Keratinocyte (primary cell): ENCODE results near the gene CACNB2. TPM values are rescaled to one million over a fixed set of nuclear protein-coding genes. Genes with fewer than 3 reads are reported as not detected.

Source experiments
- DNase-seq: peaks from one replicate; pipeline ENCODE4 v3.0.0-alpha.2; 2011; ENCODE audit warnings: low read depth, missing footprints, low spot score
- FAIRE-seq: peaks from 2 replicates; lab custom pipeline; 2011; peaks lifted over from hg19 to GRCh38; lab: Jason Lieb, UNC
- H2AFZ ChIP-seq: 2 replicates; pipeline ENCODE4 v1.6.0; 2012; ENCODE audit warnings: low read length, control low read depth, inconsistent platforms; ENCODE audit not compliant: control insufficient read depth
- H3K27ac ChIP-seq: 2 replicates; pipeline ENCODE4 v1.5.1; 2011; ENCODE audit warnings: low read length; ENCODE audit not compliant: control insufficient read depth, insufficient read depth
- H3K27me3 ChIP-seq: 3 replicates; pipeline ENCODE4 v1.6.0; 2011; ENCODE audit warnings: low read length; ENCODE audit not compliant: control insufficient read depth, insufficient read depth; ENCODE audit errors: extremely low read depth
- H3K36me3 ChIP-seq, 2 experiments: 2 replicates in 1 of 2; 3 replicates in 1 of 2; pipeline ENCODE4 v1.5.1; 2011; ENCODE audit warnings: low read length in 2 of 2, mild to moderate bottlenecking in 1 of 2; ENCODE audit not compliant: control insufficient read depth in 2 of 2, insufficient read depth in 2 of 2; ENCODE audit errors: extremely low read depth in 1 of 2
- H3K4me1 ChIP-seq: 3 replicates; pipeline ENCODE4 v1.5.1; 2011; ENCODE audit warnings: low read length; ENCODE audit not compliant: control insufficient read depth, insufficient read depth; ENCODE audit errors: extremely low read depth
- H3K4me2 ChIP-seq: 3 replicates; pipeline ENCODE4 v1.6.0; 2011; ENCODE audit warnings: low read depth, low read length; ENCODE audit not compliant: control insufficient read depth, insufficient read depth; ENCODE audit errors: extremely low read depth
- H3K4me3 ChIP-seq, 3 experiments: fragments of 200-600 bp in 1 of 3; sonication (generic) in 1 of 3; 2 replicates in 2 of 3; 3 replicates in 1 of 3; pipeline ENCODE4 v1.5.1; 2011 to 2016; ENCODE audit warnings: low read length in 3 of 3, mild to moderate bottlenecking in 3 of 3, control low read depth in 2 of 3, inconsistent platforms in 1 of 3, low read depth in 1 of 3, mixed read lengths in 1 of 3, mixed run types in 1 of 3, moderate library complexity in 1 of 3; ENCODE audit not compliant: control insufficient read depth in 2 of 3, insufficient read depth in 2 of 3; ENCODE audit errors: extremely low read depth in 1 of 3
- H3K79me2 ChIP-seq: 2 replicates; pipeline ENCODE4 v1.6.0; 2012; ENCODE audit warnings: low read length; ENCODE audit not compliant: control insufficient read depth, insufficient read depth
- H3K9ac ChIP-seq: 3 replicates; pipeline ENCODE4 v1.6.0; 2011; ENCODE audit warnings: low read length; ENCODE audit not compliant: control insufficient read depth, insufficient read depth; ENCODE audit errors: extremely low read depth
- H3K9me1 ChIP-seq: 3 replicates; pipeline ENCODE4 v1.6.0; 2011; ENCODE audit warnings: low read length; ENCODE audit not compliant: control insufficient read depth, insufficient read depth; ENCODE audit errors: extremely low read depth
- H3K9me3 ChIP-seq: 2 replicates; pipeline ENCODE4 v1.5.1; 2012; ENCODE audit warnings: low read depth, low read length; ENCODE audit not compliant: control insufficient read depth
- H4K20me1 ChIP-seq: 3 replicates; pipeline ENCODE4 v1.6.0; 2011; ENCODE audit warnings: low read length; ENCODE audit not compliant: control insufficient read depth, insufficient read depth; ENCODE audit errors: extremely low read depth
- CTCF ChIP-seq, 3 experiments: IDR thresholded peaks in 1 of 3; conservative IDR thresholded peaks in 1 of 3; optimal IDR thresholded peaks in 1 of 3; 2 replicates in 2 of 3; 3 replicates in 1 of 3; pipeline versions ENCODE3 to v1.5.1; 2011; ENCODE audit warnings: low read length in 3 of 3, mild to moderate bottlenecking in 3 of 3, moderate library complexity in 2 of 3, control low read depth in 1 of 3, inconsistent platforms in 1 of 3; ENCODE audit not compliant: insufficient read depth in 2 of 3; ENCODE audit errors: extremely low read depth in 1 of 3
- EZH2 ChIP-seq: IDR thresholded peaks from one replicate; pipeline ENCODE4 v1.6.1; 2012; ENCODE audit warnings: inconsistent platforms, mild to moderate bottlenecking, low read length, moderate library complexity
- dilution Hi-C: fragments of 300-500 bp; cut with MboI; formaldehyde crosslinking; loops from one replicate; pipeline ENCODE4 v1.7.0; 2020; ENCODE audit warnings: low sequenced_read_pairs; ENCODE audit not compliant: extremely low pct_ligation_motif_present
- polyA plus RNA-seq, 5 experiments: library from polyadenylated mRNA; depleted of rRNA in 3 of 5; stranded (reverse) in 3 of 5; stranded (forward) in 1 of 5; unstranded in 1 of 5; fragments of >200 nt; gene quantifications; 1 replicate in 1 of 5; 2 replicates in 3 of 5; 3 replicates in 1 of 5; pipeline versions ENCODE4 v1.2.1 to v1.2.3, GENCODE V29; 2011 to 2012; ENCODE audit warnings: missing spikeins in 2 of 5, low read depth in 1 of 5, low replicate concordance in 1 of 5

CACNB2 gene
- polyA plus RNA-seq, 1 donor (not counting 4 experiments of a cell fraction or from before 2014, with no cell fraction given) = 0.03 TPM

- Histone ChIP-seq H3K79me2 (no peaks in the 10 kb centered on the region), H3K9me1 (no peaks in the 10 kb centered on the region)
Observed at GRCh38 chr10:18401416-18402195, 261.4 kb downstream of the CACNB2 start.

GRCh38 chr10:18402853-18403252 lies 262.6 kb downstream of the CACNB2 start:
- TF ChIP-seq EZH2 = no peak
- TF ChIP-seq CTCF (optimal IDR thresholded peaks at IDR 0.05 in 1 of 3, IDR thresholded peaks at IDR 0.05 in 1 of 3, conservative IDR thresholded peaks at IDR 0.05 in 1 of 3; ENCODE audit: extremely low read depth in 1 of 3, insufficient read depth in 2 of 3, low read length in 3 of 3) = no peak
- no peaks in the 10 kb centered on the region for H3K4me1 ChIP-seq
- no peak overlapping the region for H2AFZ ChIP-seq
- H3K27ac ChIP-seq = no peak overlapping the region
- DNase-seq = no peak
- dilution Hi-C loops = no loop called here
- no peaks in the 10 kb centered on the region for H3K36me3 ChIP-seq
- H3K79me2 ChIP-seq = no peaks in the 10 kb centered on the region
- FAIRE-seq = no peak
- no peaks in the 10 kb centered on the region for H3K9me3 ChIP-seq
- no peaks in the 10 kb centered on the region for H4K20me1 ChIP-seq
- H3K4me2 ChIP-seq = no peak overlapping the region
- no peaks in the 10 kb centered on the region for H3K9me1 ChIP-seq
- no peak overlapping the region for H3K4me3 ChIP-seq
- no peak overlapping the region for H3K9ac ChIP-seq
- peaks cover 7% of the 10 kb centered on the region for H3K27me3 ChIP-seq

More at GRCh38 chr10:18401416-18402195, 261.4 kb downstream of the CACNB2 start:
- Histone ChIP-seq H3K36me3 (no peaks in the 10 kb centered on the region), H3K4me1 (no peaks in the 10 kb centered on the region), H3K4me3 (no peak overlapping the region), H3K9ac (no peak overlapping the region), H3K9me3 (no peaks in the 10 kb centered on the region), H3K4me2 (no peak overlapping the region), H3K27ac (no peak overlapping the region), H3K27me3 (peaks cover 7% of the 10 kb centered on the region), H2AFZ (no peak overlapping the region), H4K20me1 (no peaks in the 10 kb centered on the region)
- no peak for TF ChIP-seq CTCF (optimal IDR thresholded peaks at IDR 0.05 in 1 of 3, IDR thresholded peaks at IDR 0.05 in 1 of 3, conservative IDR thresholded peaks at IDR 0.05 in 1 of 3; ENCODE audit: extremely low read depth in 1 of 3, insufficient read depth in 2 of 3, low read length in 3 of 3)
- no peak for TF ChIP-seq EZH2
- FAIRE-seq (no peak), DNase-seq (no peak)
- dilution Hi-C loops = no loop called here
